Medulla oblongata (tissue), 1 donor: ENCODE measurements around the gene EIF4G1.

Source experiments
- DNase-seq: peaks from one replicate; pipeline ENCODE4 v3.0.0-alpha.2; 2015; ENCODE audit errors: extremely low spot score

Gene EIF4G1

GRCh38 chr3:184368586-184369183 lies 54.3 kb downstream of the EIF4G1 start:
- peak; percentile 76 for DNase-seq

GRCh38 chr3:184371570-184372018 lies 57.2 kb downstream of the EIF4G1 start:
- DNase-seq = peak; percentile 93

- no peak for DNase-seq
Observed at GRCh38 chr3:184372296-184372821, 58.0 kb downstream of the EIF4G1 start.

GRCh38 chr3:184372911-184373310 lies 58.5 kb downstream of the EIF4G1 start:
- no peak for DNase-seq

GRCh38 chr3:184373422-184373821 lies 59.0 kb downstream of the EIF4G1 start:
- no peak for DNase-seq

GRCh38 chr3:184375747-184376461 lies 61.5 kb downstream of the EIF4G1 start:
- DNase-seq = no peak

- DNase-seq = no peak
Observed at GRCh38 chr3:184377374-184377773, 63.0 kb downstream of the EIF4G1 start.

GRCh38 chr3:184377882-184378445 lies 63.6 kb downstream of the EIF4G1 start, which contains the start of gene THPO:
Gene THPO, minus strand, starts transcription at chr3:184378207. Its CDS starts 1,948 bp downstream, at chr3:184376259.
- no peak for DNase-seq

GRCh38 chr3:184378651-184379357 lies 64.4 kb downstream of the EIF4G1 start:
- DNase-seq = no peak

GRCh38 chr3:184379358-184380184 lies 65.2 kb downstream of the EIF4G1 start, which contains the start of gene CHRD:
Gene CHRD, plus strand, starts transcription at chr3:184380054. Its CDS starts 265 bp downstream, at chr3:184380319.
- no peak for DNase-seq

GRCh38 chr3:184380185-184380626 lies 65.8 kb downstream of the EIF4G1 start:
- peak; percentile 58 for DNase-seq

- DNase-seq = no peak
Observed at GRCh38 chr3:184380627-184381260, 66.3 kb downstream of the EIF4G1 start.

GRCh38 chr3:184381261-184382224 lies 67.1 kb downstream of the EIF4G1 start:
- no peak for DNase-seq

- no peak for DNase-seq
Observed at GRCh38 chr3:184382326-184383032, 68.1 kb downstream of the EIF4G1 start.

GRCh38 chr3:184383033-184383740 lies 68.8 kb downstream of the EIF4G1 start:
- DNase-seq = no peak

- DNase-seq = no peak
Observed at GRCh38 chr3:184384342-184384741, 69.9 kb downstream of the EIF4G1 start.
